Testis (tissue), 2 donors: Measurements from ENCODE around the gene ITGA4.

Experiments used
- POLR2A ChIP-seq: fragments of 450-650 bp; IDR thresholded peaks from one replicate; pipeline ENCODE4 v1.6.1; 2017; ENCODE audit warnings: antibody characterized with exemption, mild to moderate bottlenecking, moderate library complexity
- TF ChIP-seq, protein P1 (sequence below), 3 experiments: fragments of 450-650 bp in 2 of 3; fragments of 200-600 bp in 1 of 3; sonication (generic) in 1 of 3; IDR thresholded peaks; one replicate each; pipeline ENCODE4 v1.5.1; 2016 to 2019; ENCODE audit warnings: antibody characterized with exemption in 3 of 3, mild to moderate bottlenecking in 2 of 3, moderate library complexity in 1 of 3

DNA sequence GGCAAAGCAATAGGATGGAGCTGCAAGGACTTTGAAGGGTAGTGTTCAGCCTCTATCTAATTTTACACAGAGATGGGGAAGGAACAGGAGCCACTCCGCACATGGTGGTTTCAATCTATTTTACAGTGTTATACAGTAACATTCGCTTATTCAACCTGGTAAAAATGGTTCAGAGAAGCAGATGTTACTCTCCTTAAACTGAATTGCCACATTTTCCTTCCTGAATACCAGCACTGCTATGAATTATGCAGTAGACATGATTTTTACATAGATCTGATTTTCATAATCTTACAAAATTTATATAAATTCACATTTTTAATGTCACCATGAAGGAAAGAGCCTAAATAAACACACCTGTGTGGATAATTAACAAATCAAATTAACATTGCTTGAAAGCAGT, 85.0 kb downstream of the ITGA4 start:
- no peak for TF ChIP-seq POLR2A
- TF ChIP-seq, protein P1, sequence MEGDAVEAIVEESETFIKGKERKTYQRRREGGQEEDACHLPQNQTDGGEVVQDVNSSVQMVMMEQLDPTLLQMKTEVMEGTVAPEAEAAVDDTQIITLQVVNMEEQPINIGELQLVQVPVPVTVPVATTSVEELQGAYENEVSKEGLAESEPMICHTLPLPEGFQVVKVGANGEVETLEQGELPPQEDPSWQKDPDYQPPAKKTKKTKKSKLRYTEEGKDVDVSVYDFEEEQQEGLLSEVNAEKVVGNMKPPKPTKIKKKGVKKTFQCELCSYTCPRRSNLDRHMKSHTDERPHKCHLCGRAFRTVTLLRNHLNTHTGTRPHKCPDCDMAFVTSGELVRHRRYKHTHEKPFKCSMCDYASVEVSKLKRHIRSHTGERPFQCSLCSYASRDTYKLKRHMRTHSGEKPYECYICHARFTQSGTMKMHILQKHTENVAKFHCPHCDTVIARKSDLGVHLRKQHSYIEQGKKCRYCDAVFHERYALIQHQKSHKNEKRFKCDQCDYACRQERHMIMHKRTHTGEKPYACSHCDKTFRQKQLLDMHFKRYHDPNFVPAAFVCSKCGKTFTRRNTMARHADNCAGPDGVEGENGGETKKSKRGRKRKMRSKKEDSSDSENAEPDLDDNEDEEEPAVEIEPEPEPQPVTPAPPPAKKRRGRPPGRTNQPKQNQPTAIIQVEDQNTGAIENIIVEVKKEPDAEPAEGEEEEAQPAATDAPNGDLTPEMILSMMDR (IDR thresholded peaks at IDR 0.05), result no peak
